Measurements from ENCODE around the gene SAT2. TPM values are rescaled to one million over a fixed set of nuclear protein-coding genes. Genes with fewer than 3 reads are reported as not detected.
A peak's percentile ranks its signal among the peaks of the same experiment; 100 is the strongest.

Gene SAT2
- total and polyA plus RNA-seq, 10 of the 15 experiments (the other 5 are each of a cell fraction or from before 2014, with no cell fraction given), result 14.6 to 44.0 (median 27.9) TPM

GRCh38 chr17:7576432-7576937, 51.1 kb downstream of the SAT2 start (continued):
- TF ChIP-seq CREM (IDR thresholded peaks at IDR 0.05; ENCODE audit: low read depth), result no peak
- TF ChIP-seq ASH2L (IDR thresholded peaks at IDR 0.05; ENCODE audit: borderline replicate concordance, low read depth), result no peak
- TF ChIP-seq, protein P1, sequence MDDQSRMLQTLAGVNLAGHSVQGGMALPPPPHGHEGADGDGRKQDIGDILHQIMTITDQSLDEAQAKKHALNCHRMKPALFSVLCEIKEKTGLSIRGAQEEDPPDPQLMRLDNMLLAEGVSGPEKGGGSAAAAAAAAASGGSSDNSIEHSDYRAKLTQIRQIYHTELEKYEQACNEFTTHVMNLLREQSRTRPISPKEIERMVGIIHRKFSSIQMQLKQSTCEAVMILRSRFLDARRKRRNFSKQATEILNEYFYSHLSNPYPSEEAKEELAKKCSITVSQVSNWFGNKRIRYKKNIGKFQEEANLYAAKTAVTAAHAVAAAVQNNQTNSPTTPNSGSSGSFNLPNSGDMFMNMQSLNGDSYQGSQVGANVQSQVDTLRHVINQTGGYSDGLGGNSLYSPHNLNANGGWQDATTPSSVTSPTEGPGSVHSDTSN (IDR thresholded peaks at IDR 0.05; ENCODE audit: insufficient replicate concordance, low read depth, low read length), result no peak
- peak; percentile 76 for TF ChIP-seq POLR2A (IDR thresholded peaks at IDR 0.05; ENCODE audit: low read depth, low read length)
- no peak for TF ChIP-seq CHD1 (IDR thresholded peaks at IDR 0.05; ENCODE audit: low read depth, low read length)
- no peak for TF ChIP-seq HCFC1 (IDR thresholded peaks at IDR 0.05; ENCODE audit: low read length)
- TF ChIP-seq SP1 (IDR thresholded peaks at IDR 0.05; ENCODE audit: low read depth, low read length), result no peak

Small RNAs within 50 kb of the gene (small RNA-seq; reads per million reads assigned to genes)
- gene CD68, result not detected
- gene SNORD10, result not detected

Other genes starting within 250 kb of the SAT2 start
Only the 7 nearest of the 30 such genes appear.
- gene CD68, start 48.2 kb downstream of the SAT2 start, total RNA-seq (2014; rRNA removed), result 2.6 and 3.4 TPM in 2 replicates
- gene CD68, start 48.2 kb downstream of the SAT2 start, total RNA-seq (2014; rRNA removed; fragmentation: Illumina TruSeq; extraction: Trizol), result 3.7 TPM in 2 replicates
- 2.6 and 3.2 TPM in 2 replicates for gene CD68, start 48.2 kb downstream of the SAT2 start, total RNA-seq (2021)
- gene CD68, start 48.2 kb downstream of the SAT2 start, polyA plus RNA-seq (2011; rRNA removed), result 2.7 and 6.9 TPM in 2 replicates
- gene CD68, start 48.2 kb downstream of the SAT2 start, polyA plus RNA-seq (2014; fragmentation: Illumina TruSeq; extraction: Trizol), result 3.0 and 6.1 TPM in 2 replicates
- gene CD68, start 48.2 kb downstream of the SAT2 start, polyA plus RNA-seq (2014; fragmentation: Nextera tagmentation; extraction: Ambion mirVana), result 1 to 10 TPM; 3.7 to 5.0 TPM
- gene CD68, start 48.2 kb downstream of the SAT2 start, polyA plus RNA-seq (2014; rRNA removed), result 4.2 and 4.3 TPM in 2 replicates
- 1 to 10 TPM; 3.2 to 3.9 TPM for gene CD68, start 48.2 kb downstream of the SAT2 start, polyA plus RNA-seq (2016; fragmentation: Nextera tagmentation; extraction: Ambion mirVana)
- gene MPDU1, start 44.0 kb downstream of the SAT2 start, total RNA-seq (2014; rRNA removed), result 91.5 and 95.2 TPM in 2 replicates
- gene MPDU1, start 44.0 kb downstream of the SAT2 start, total RNA-seq (2014; rRNA removed; fragmentation: Illumina TruSeq; extraction: Trizol), result 68.8 and 69.2 TPM in 2 replicates
- 44.3 and 52.7 TPM in 2 replicates for gene MPDU1, start 44.0 kb downstream of the SAT2 start, total RNA-seq (2021)
- gene MPDU1, start 44.0 kb downstream of the SAT2 start, polyA plus RNA-seq (2011; rRNA removed), result 67.0 and 98.8 TPM in 2 replicates
- gene MPDU1, start 44.0 kb downstream of the SAT2 start, polyA plus RNA-seq (2014; fragmentation: Illumina TruSeq; extraction: Trizol), result 130 and 138 TPM in 2 replicates
- 10 to 100 TPM in 1 of 2 experiments, 1 to 10 TPM in 1; 3.6 to 11.6 TPM for gene MPDU1, start 44.0 kb downstream of the SAT2 start, polyA plus RNA-seq (2014; fragmentation: Nextera tagmentation; extraction: Ambion mirVana)
- 64.4 and 78.9 TPM in 2 replicates for gene MPDU1, start 44.0 kb downstream of the SAT2 start, polyA plus RNA-seq (2014; rRNA removed)
- 10 to 100 TPM; 78.9 to 80.1 TPM for gene MPDU1, start 44.0 kb downstream of the SAT2 start, polyA plus RNA-seq (2016; fragmentation: Nextera tagmentation; extraction: Ambion mirVana)
- gene SOX15, start 37.7 kb downstream of the SAT2 start, total RNA-seq (2014; rRNA removed), result 0.27 TPM in 1 of 2 replicates, not detected in the other
- gene SOX15, start 37.7 kb downstream of the SAT2 start, total RNA-seq (2014; rRNA removed; fragmentation: Illumina TruSeq; extraction: Trizol), result not detected in 2 replicates
- gene SOX15, start 37.7 kb downstream of the SAT2 start, total RNA-seq (2021), result 0.19 and 0.28 TPM in 2 replicates
- 0.10 TPM in 1 of 2 replicates, not detected in the other for gene SOX15, start 37.7 kb downstream of the SAT2 start, polyA plus RNA-seq (2011; rRNA removed)
- 0.07 TPM in 1 of 2 replicates, not detected in the other for gene SOX15, start 37.7 kb downstream of the SAT2 start, polyA plus RNA-seq (2014; fragmentation: Illumina TruSeq; extraction: Trizol)
- under 1 TPM; 0.06 to 0.09 TPM for gene SOX15, start 37.7 kb downstream of the SAT2 start, polyA plus RNA-seq (2014; fragmentation: Nextera tagmentation; extraction: Ambion mirVana)
- 0.22 and 0.62 TPM in 2 replicates for gene SOX15, start 37.7 kb downstream of the SAT2 start, polyA plus RNA-seq (2014; rRNA removed)
- gene SOX15, start 37.7 kb downstream of the SAT2 start, polyA plus RNA-seq (2016; fragmentation: Nextera tagmentation; extraction: Ambion mirVana), result under 1 TPM; 0.25 to 0.53 TPM
- gene FXR2, start 12.9 kb downstream of the SAT2 start, total RNA-seq (2014; rRNA removed), result 24.5 and 31.6 TPM in 2 replicates
- gene FXR2, start 12.9 kb downstream of the SAT2 start, total RNA-seq (2014; rRNA removed; fragmentation: Illumina TruSeq; extraction: Trizol), result 17.7 and 20.2 TPM in 2 replicates
- gene FXR2, start 12.9 kb downstream of the SAT2 start, total RNA-seq (2021), result 26.3 and 29.6 TPM in 2 replicates
- gene FXR2, start 12.9 kb downstream of the SAT2 start, polyA plus RNA-seq (2011; rRNA removed), result 13.5 and 23.8 TPM in 2 replicates
- gene FXR2, start 12.9 kb downstream of the SAT2 start, polyA plus RNA-seq (2014; fragmentation: Illumina TruSeq; extraction: Trizol), result 22.2 and 33.3 TPM in 2 replicates
- gene FXR2, start 12.9 kb downstream of the SAT2 start, polyA plus RNA-seq (2014; fragmentation: Nextera tagmentation; extraction: Ambion mirVana), result 1 to 10 TPM; 1.6 to 4.6 TPM
- 26.7 and 31.9 TPM in 2 replicates for gene FXR2, start 12.9 kb downstream of the SAT2 start, polyA plus RNA-seq (2014; rRNA removed)
- 1 to 10 TPM; 6.7 to 8.6 TPM for gene FXR2, start 12.9 kb downstream of the SAT2 start, polyA plus RNA-seq (2016; fragmentation: Nextera tagmentation; extraction: Ambion mirVana)
- gene SHBG, start 2.3 kb upstream of the SAT2 start, total RNA-seq (2014; rRNA removed), result not detected in 2 replicates
- not detected in 2 replicates for gene SHBG, start 2.3 kb upstream of the SAT2 start, total RNA-seq (2014; rRNA removed; fragmentation: Illumina TruSeq; extraction: Trizol)
- gene SHBG, start 2.3 kb upstream of the SAT2 start, total RNA-seq (2021), result not detected in 2 replicates
- not detected in 2 replicates for gene SHBG, start 2.3 kb upstream of the SAT2 start, polyA plus RNA-seq (2011; rRNA removed)
- not detected in 2 replicates for gene SHBG, start 2.3 kb upstream of the SAT2 start, polyA plus RNA-seq (2014; fragmentation: Illumina TruSeq; extraction: Trizol)
- gene SHBG, start 2.3 kb upstream of the SAT2 start, polyA plus RNA-seq (2014; fragmentation: Nextera tagmentation; extraction: Ambion mirVana), result not detected
- gene SHBG, start 2.3 kb upstream of the SAT2 start, polyA plus RNA-seq (2014; rRNA removed), result 0.25 TPM in 1 of 2 replicates, not detected in the other
- gene SHBG, start 2.3 kb upstream of the SAT2 start, polyA plus RNA-seq (2016; fragmentation: Nextera tagmentation; extraction: Ambion mirVana), result not detected
- gene ATP1B2, start 23.1 kb upstream of the SAT2 start, total RNA-seq (2014; rRNA removed), result not detected in 2 replicates
- gene ATP1B2, start 23.1 kb upstream of the SAT2 start, total RNA-seq (2014; rRNA removed; fragmentation: Illumina TruSeq; extraction: Trizol), result not detected in 2 replicates
- gene ATP1B2, start 23.1 kb upstream of the SAT2 start, total RNA-seq (2021), result 0.23 and 0.32 TPM in 2 replicates
- gene ATP1B2, start 23.1 kb upstream of the SAT2 start, polyA plus RNA-seq (2011; rRNA removed), result not detected in 2 replicates
- 0.15 TPM in 1 of 2 replicates, not detected in the other for gene ATP1B2, start 23.1 kb upstream of the SAT2 start, polyA plus RNA-seq (2014; fragmentation: Illumina TruSeq; extraction: Trizol)
- gene ATP1B2, start 23.1 kb upstream of the SAT2 start, polyA plus RNA-seq (2014; fragmentation: Nextera tagmentation; extraction: Ambion mirVana), result under 1 TPM; 0.03 to 0.04 TPM
- gene ATP1B2, start 23.1 kb upstream of the SAT2 start, polyA plus RNA-seq (2014; rRNA removed), result 0.09 and 0.49 TPM in 2 replicates
- gene ATP1B2, start 23.1 kb upstream of the SAT2 start, polyA plus RNA-seq (2016; fragmentation: Nextera tagmentation; extraction: Ambion mirVana), result under 1 TPM; 0.28 to 0.29 TPM
- gene TP53, start 59.7 kb upstream of the SAT2 start, total RNA-seq (2014; rRNA removed), result 65.9 and 74.6 TPM in 2 replicates
- gene TP53, start 59.7 kb upstream of the SAT2 start, total RNA-seq (2014; rRNA removed; fragmentation: Illumina TruSeq; extraction: Trizol), result 34.0 and 38.1 TPM in 2 replicates
- gene TP53, start 59.7 kb upstream of the SAT2 start, total RNA-seq (2021), result 162 and 171 TPM in 2 replicates
- 21.0 and 35.6 TPM in 2 replicates for gene TP53, start 59.7 kb upstream of the SAT2 start, polyA plus RNA-seq (2011; rRNA removed)
- 75.1 and 98.0 TPM in 2 replicates for gene TP53, start 59.7 kb upstream of the SAT2 start, polyA plus RNA-seq (2014; fragmentation: Illumina TruSeq; extraction: Trizol)
- 10 to 100 TPM; 60.2 to 78.4 TPM for gene TP53, start 59.7 kb upstream of the SAT2 start, polyA plus RNA-seq (2014; fragmentation: Nextera tagmentation; extraction: Ambion mirVana)
- 56.9 and 66.5 TPM in 2 replicates for gene TP53, start 59.7 kb upstream of the SAT2 start, polyA plus RNA-seq (2014; rRNA removed)
- 10 to 100 TPM; 77.3 to 81.6 TPM for gene TP53, start 59.7 kb upstream of the SAT2 start, polyA plus RNA-seq (2016; fragmentation: Nextera tagmentation; extraction: Ambion mirVana)

All from GM12878 (cell line).